GM12864 (cell line): ENCODE measurements around the gene PLPP3.
A peak's percentile ranks its signal among the peaks of the same experiment; 100 is the strongest.

ENCODE experiments used
- DNase-seq: peaks from one replicate; pipeline ENCODE4 v3.0.0-alpha.2; 2011; ENCODE audit warnings: low read depth
- H3K4me3 ChIP-seq: 2 replicates; pipeline ENCODE4 v1.5.1; 2011; ENCODE audit warnings: mild to moderate bottlenecking, low read depth, low read length, control low read depth
- TF ChIP-seq, protein P1 (sequence below): IDR thresholded peaks from 2 replicates; pipeline ENCODE4 v1.5.1; 2011; ENCODE audit warnings: low read depth, mild to moderate bottlenecking, moderate library complexity, low read length, control low read depth, inconsistent platforms; ENCODE audit errors: missing control alignments

The PLPP3 gene

DNA sequence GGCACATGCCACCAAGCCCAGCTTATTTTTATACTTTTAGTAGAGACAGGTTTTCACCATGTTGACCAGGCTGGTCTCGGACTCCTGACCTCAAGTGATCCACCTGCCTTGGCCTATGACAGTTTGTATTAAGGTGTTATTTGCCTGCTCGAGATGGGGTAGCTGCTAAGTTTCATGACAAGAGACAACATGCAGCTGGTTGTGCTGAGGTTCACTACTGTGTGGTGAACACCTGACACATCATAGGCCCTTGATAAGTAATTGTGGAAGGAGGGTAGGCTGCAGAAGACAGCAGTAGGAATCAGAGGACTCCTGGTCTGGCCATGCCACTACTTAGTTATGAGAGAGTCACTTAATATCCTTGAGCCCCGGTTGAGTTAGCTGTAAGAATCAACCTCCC is 46.2 kb downstream of the PLPP3 start:
- H3K4me3 ChIP-seq = no peak overlapping the region
- TF ChIP-seq, protein P1, sequence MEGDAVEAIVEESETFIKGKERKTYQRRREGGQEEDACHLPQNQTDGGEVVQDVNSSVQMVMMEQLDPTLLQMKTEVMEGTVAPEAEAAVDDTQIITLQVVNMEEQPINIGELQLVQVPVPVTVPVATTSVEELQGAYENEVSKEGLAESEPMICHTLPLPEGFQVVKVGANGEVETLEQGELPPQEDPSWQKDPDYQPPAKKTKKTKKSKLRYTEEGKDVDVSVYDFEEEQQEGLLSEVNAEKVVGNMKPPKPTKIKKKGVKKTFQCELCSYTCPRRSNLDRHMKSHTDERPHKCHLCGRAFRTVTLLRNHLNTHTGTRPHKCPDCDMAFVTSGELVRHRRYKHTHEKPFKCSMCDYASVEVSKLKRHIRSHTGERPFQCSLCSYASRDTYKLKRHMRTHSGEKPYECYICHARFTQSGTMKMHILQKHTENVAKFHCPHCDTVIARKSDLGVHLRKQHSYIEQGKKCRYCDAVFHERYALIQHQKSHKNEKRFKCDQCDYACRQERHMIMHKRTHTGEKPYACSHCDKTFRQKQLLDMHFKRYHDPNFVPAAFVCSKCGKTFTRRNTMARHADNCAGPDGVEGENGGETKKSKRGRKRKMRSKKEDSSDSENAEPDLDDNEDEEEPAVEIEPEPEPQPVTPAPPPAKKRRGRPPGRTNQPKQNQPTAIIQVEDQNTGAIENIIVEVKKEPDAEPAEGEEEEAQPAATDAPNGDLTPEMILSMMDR = no peak
- DNase-seq = no peak

DNA sequence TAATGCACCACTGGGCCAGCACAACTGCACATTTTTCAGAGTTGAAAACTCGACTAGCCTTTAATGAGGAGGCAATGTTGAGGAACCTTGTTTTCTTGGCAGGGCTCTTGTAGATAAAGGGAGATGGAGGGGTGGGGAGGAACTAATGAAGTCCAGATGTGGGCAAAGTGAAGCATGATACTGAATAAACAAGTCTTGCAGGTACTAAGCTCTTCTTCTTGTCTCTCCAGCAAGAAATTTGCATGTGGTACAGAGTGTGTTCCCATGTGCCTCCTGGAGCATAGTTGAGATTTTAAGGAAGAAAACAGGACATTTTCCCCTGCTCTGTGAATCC is 47.0 kb downstream of the PLPP3 start:
- DNase-seq = no peak
- H3K4me3 ChIP-seq = no peak overlapping the region
- TF ChIP-seq, protein P1 = no peak

DNA sequence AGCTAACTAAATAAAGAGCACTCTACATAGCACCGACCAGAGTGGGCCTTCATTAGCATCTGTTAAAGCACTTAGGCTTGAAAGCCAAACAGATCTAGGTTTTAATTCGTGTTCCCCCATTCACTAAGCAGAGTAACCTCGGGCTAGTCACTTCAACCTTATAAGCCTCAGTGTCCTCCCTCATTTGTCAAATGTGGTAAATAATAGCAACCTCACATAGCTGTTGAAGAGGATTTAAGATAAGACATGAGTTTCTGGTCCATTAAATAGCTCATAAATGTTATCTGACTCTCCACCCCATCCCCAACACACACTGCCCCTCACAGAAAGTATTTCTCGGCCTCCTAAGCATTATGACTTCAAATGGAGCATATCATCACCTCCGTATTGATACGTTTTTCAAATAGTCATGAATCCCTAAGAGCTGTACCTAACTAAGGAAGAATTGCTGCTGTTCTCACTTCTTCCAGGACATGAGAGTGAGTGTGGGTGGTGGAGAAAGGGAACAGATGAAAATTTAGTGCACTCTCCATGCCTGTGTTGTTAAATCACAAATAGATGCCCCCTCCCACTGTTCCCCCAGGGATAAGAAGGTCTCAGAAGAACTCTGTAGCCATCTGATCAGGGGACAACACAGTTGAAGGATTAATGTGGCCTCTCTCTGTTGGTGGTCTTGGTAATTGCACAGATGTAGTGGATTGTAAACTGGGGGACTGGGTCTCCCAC is 47.6 kb downstream of the PLPP3 start:
- no peak overlapping the region for H3K4me3 ChIP-seq
- TF ChIP-seq, protein P1 = no peak
- DNase-seq = no peak

DNA sequence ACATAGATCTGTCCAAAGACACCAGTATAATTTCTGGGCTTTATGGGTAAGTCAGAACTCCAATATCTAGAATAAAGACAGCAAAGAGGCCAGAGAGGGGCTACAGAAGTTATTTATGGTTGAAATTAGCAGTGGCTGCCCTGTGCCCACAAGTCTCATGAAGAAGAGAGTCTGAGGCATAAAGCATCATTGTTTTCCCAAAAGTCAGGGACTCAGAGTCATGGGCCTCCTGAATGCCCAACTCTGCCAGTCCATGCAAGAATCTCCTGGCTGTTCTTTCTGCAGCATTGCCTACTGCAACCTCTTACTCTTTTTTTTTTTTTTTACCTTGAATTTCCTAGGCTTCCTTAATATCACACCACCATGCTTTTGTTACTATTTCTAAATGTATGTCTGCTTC is 49.6 kb downstream of the PLPP3 start:
- no peak for DNase-seq
- TF ChIP-seq, protein P1 = no peak
- H3K4me3 ChIP-seq = no peak overlapping the region

DNA sequence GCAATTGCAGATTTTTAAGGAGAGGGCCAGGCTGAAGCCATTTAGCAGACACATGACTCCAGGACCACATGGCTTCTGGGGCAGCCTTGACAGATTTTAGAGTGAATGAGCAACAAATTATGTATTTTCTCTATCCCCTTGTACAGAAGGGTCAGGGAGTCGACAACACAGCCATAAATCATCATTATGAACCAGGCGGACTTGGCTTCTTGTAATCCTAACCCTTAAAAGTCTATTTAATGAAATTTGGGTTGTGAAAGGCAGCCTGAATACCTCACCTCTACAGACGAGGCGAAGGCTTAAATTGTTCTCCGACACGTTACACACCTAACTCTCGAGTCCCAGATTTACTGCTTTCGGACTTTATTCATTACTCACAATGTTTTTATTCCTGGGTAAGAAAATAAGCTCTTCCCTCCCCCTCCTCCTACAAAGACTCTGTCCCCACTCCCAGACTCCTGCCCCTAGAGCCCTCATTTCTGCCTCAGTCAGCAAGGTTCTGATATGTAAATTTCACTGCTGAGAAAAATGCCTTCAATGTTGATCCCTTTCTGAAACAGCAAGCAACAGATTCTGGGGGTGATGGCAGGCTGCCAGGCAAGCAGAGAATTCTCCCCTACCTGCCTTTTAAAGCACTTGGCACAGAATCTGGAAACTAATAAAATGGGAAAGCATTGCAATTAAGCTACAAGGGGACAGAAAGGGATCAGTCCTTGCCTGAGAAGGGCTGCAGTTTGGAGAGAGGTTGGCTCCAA is 51.6 kb downstream of the PLPP3 start:
- no peak overlapping the region for H3K4me3 ChIP-seq
- no peak for DNase-seq
- TF ChIP-seq, protein P1 = no peak

DNA sequence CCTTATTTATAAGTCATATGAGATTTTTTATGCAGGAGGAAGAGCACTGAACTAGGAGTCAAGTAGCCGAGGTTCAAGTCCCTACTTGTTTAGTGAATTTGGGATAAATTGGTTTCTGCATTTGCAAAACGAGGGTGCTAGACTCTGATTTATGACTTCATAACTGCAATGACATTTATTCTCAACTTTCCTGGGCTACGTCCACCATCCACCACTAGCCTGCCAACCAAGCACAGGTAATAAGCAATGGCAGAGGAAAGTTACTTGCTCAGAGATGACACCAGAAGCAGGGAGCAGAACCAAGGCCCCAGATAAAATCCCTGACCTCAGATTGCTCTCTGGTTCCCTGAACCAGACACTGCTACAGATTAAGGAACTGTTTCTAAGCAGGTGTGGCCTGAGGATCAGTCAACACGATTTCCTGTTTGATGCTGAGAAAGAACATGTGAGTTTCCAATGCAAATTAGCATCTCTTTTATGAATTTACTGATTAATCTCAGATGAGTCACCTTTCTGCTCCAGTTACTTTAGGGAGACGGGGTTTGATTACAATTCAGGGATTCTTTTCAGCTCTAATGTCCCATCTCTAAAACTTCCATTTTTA is 52.7 kb downstream of the PLPP3 start:
- H3K4me3 ChIP-seq = no peak overlapping the region
- DNase-seq = peak; percentile 74
- TF ChIP-seq, protein P1 = no peak
